Measurements from ENCODE around the gene FRMD1.

- TF ChIP-seq REST (IDR thresholded peaks at IDR 0.05; ENCODE audit: low read depth), result no peak
- no peak for TF ChIP-seq MAX (IDR thresholded peaks at IDR 0.05)
- no peak for TF ChIP-seq YY1 (IDR thresholded peaks at IDR 0.05; ENCODE audit: low read depth)
- no peak for TF ChIP-seq ZBTB7A (IDR thresholded peaks at IDR 0.05; ENCODE audit: low read depth)
- TF ChIP-seq CREB1 (IDR thresholded peaks at IDR 0.05; ENCODE audit: low read depth), result no peak
Measured at GRCh38 chr6:168075787-168076202, 3.2 kb downstream of the FRMD1 start.

All from Ishikawa (cell line).